H1 (cell line): Measurements from ENCODE around the gene RAB5A. TPM values are rescaled to one million over a fixed set of nuclear protein-coding genes. Genes with fewer than 3 reads are reported as not detected.
A peak's percentile ranks its signal among the peaks of the same experiment; 100 is the strongest.

Source experiments
- CTCF ChIA-PET: fragments of 300-600 bp; sonication (Branson Sonifier 250); formaldehyde crosslinking; loops from one replicate; lab custom pipeline; 2021; ENCODE audit not compliant: partially characterized antibody; lab: Charles Lee
- POLR2A ChIA-PET: fragments of 300-600 bp; sonication (Branson Sonifier 250); formaldehyde crosslinking; loops from one replicate; lab custom pipeline; 2021; ENCODE audit warnings: inconsistent platforms; ENCODE audit not compliant: partially characterized antibody; lab: Charles Lee
- DNase-seq, 2 experiments: peaks; one replicate each; pipeline versions ENCODE4 v3.0.0 to v3.0.0-alpha.2; 2010 to 2022; ENCODE audit warnings: low spot score in 2 of 2, low read depth in 1 of 2, mixed read lengths in 1 of 2
- FAIRE-seq: peaks from 2 replicates; lab custom pipeline; 2011; peaks lifted over from hg19 to GRCh38; lab: Jason Lieb, UNC
- H2AFZ ChIP-seq: 2 replicates; pipeline ENCODE4 v1.8.1; 2012; ENCODE audit warnings: low read length, inconsistent platforms
- H2AK5ac ChIP-seq: 2 replicates; pipeline ENCODE4 v1.6.1; 2013; ENCODE audit warnings: low read depth, low read length
- H2BK120ac ChIP-seq: replicated peaks from 2 replicates; pipeline ENCODE3; 2013; ENCODE audit warnings: low read depth, low read length, inconsistent platforms
- H2BK12ac ChIP-seq: 2 replicates; pipeline ENCODE4 v1.6.1; 2013; ENCODE audit warnings: low read depth, low read length
- H2BK15ac ChIP-seq: 2 replicates; pipeline ENCODE4 v1.6.1; 2013; ENCODE audit warnings: low read length
- H2BK20ac ChIP-seq: 2 replicates; pipeline ENCODE4 v1.6.1; 2013; ENCODE audit warnings: low read length
- H2BK5ac ChIP-seq: 2 replicates; pipeline ENCODE4 v1.6.1; 2013; ENCODE audit warnings: low read depth, low read length
- H3K14ac ChIP-seq: 2 replicates; pipeline ENCODE4 v1.6.1; 2013; ENCODE audit warnings: inconsistent platforms; ENCODE audit not compliant: insufficient read length
- H3K18ac ChIP-seq: 2 replicates; pipeline ENCODE4 v1.6.1; 2013; ENCODE audit warnings: low read length; ENCODE audit errors: extremely low read depth
- H3K23ac ChIP-seq: 2 replicates; pipeline ENCODE4 v1.6.1; 2013; ENCODE audit warnings: inconsistent platforms; ENCODE audit not compliant: insufficient read length
- H3K23me2 ChIP-seq: 2 replicates; pipeline ENCODE4 v1.6.1; 2013; ENCODE audit warnings: low read depth, low read length
- H3K27ac ChIP-seq: 2 replicates; pipeline ENCODE4 v1.6.1; 2011; ENCODE audit warnings: low read depth, low read length, inconsistent platforms
- H3K27me3 ChIP-seq, 4 experiments: replicated peaks in 1 of 4; 1 replicate in 1 of 4; 2 replicates in 3 of 4; pipeline versions ENCODE4 v1.6.1 to v1.8.1; 2011 to 2013; ENCODE audit warnings: low read length in 3 of 4, mild to moderate bottlenecking in 3 of 4, inconsistent platforms in 2 of 4, mixed read lengths in 2 of 4, moderate library complexity in 1 of 4; ENCODE audit not compliant: control insufficient read depth in 3 of 4, insufficient read depth in 3 of 4; ENCODE audit errors: extremely low read depth in 1 of 4
- H3K36me3 ChIP-seq, 4 experiments: 2 replicates each; pipeline versions ENCODE4 v1.6.1 to v1.8.1; 2011 to 2013; ENCODE audit warnings: mild to moderate bottlenecking in 4 of 4, low read length in 3 of 4, moderate library complexity in 2 of 4, control low read depth in 1 of 4, inconsistent platforms in 1 of 4; ENCODE audit not compliant: insufficient read depth in 4 of 4, control insufficient read depth in 2 of 4
- H3K4ac ChIP-seq: replicated peaks from 2 replicates; pipeline ENCODE3; 2013; ENCODE audit warnings: low read length, low read depth, mixed read lengths, inconsistent platforms; ENCODE audit not compliant: insufficient read length
- H3K4me1 ChIP-seq, 4 experiments: replicated peaks in 1 of 4; 1 replicate in 1 of 4; 2 replicates in 3 of 4; pipeline versions ENCODE4 v1.6.1 to v1.8.1; 2011 to 2013; ENCODE audit warnings: low read length in 3 of 4, inconsistent platforms in 2 of 4, mixed read lengths in 1 of 4; ENCODE audit not compliant: insufficient read depth in 4 of 4, control insufficient read depth in 3 of 4
- H3K4me2 ChIP-seq, 2 experiments: 2 replicates each; pipeline versions ENCODE4 v1.6.1 to v1.8.1; 2011 to 2013; ENCODE audit warnings: low read depth in 2 of 2, low read length in 2 of 2, control low read depth in 1 of 2, inconsistent platforms in 1 of 2, mild to moderate bottlenecking in 1 of 2; ENCODE audit not compliant: insufficient read depth in 1 of 2
- H3K4me3 ChIP-seq, 4 experiments: fragments of 200-600, 300-600 bp in 1 of 4; sonication (generic), shearing (Covaris generic), sonication (Bioruptor Twin) in 1 of 4; 2 replicates each; pipeline versions ENCODE4 v1.5.1 to v1.8.1; 2011 to 2016; ENCODE audit warnings: low read length in 4 of 4, low read depth in 3 of 4, control low read depth in 2 of 4, inconsistent platforms in 2 of 4, mild to moderate bottlenecking in 2 of 4, mixed read lengths in 1 of 4, moderate library complexity in 1 of 4; ENCODE audit not compliant: insufficient read depth in 2 of 4; ENCODE audit errors: extremely low read depth in 1 of 4
- H3K56ac ChIP-seq: replicated peaks from 2 replicates; pipeline ENCODE3; 2013; ENCODE audit warnings: low read depth, mild to moderate bottlenecking, mixed read lengths, low read length, inconsistent platforms; ENCODE audit not compliant: insufficient read length
- H3K79me1 ChIP-seq: 2 replicates; pipeline ENCODE4 v1.6.1; 2013; ENCODE audit warnings: low read depth, low read length, control low read depth
- H3K79me2 ChIP-seq, 2 experiments: 2 replicates each; pipeline versions ENCODE4 v1.6.1 to v1.8.1; 2012 to 2013; ENCODE audit warnings: low read length in 2 of 2, mild to moderate bottlenecking in 2 of 2, inconsistent platforms in 1 of 2; ENCODE audit not compliant: insufficient read depth in 2 of 2, control insufficient read depth in 1 of 2
- H3K9ac ChIP-seq, 4 experiments: replicated peaks in 1 of 4; 1 replicate in 1 of 4; 2 replicates in 3 of 4; pipeline versions ENCODE4 v1.6.1 to v1.8.1; 2011 to 2013; ENCODE audit warnings: low read depth in 3 of 4, low read length in 3 of 4, control low read depth in 2 of 4, mild to moderate bottlenecking in 2 of 4, moderate library complexity in 2 of 4, inconsistent platforms in 1 of 4; ENCODE audit errors: extremely low read depth in 1 of 4
- H3K9me3 ChIP-seq, 2 experiments: 2 replicates each; pipeline versions ENCODE4 v1.6.1 to v1.8.1; 2012 to 2013; ENCODE audit warnings: mild to moderate bottlenecking in 2 of 2, moderate library complexity in 2 of 2, control low read depth in 1 of 2, inconsistent platforms in 1 of 2, low read depth in 1 of 2, low read length in 1 of 2, mixed read lengths in 1 of 2; ENCODE audit not compliant: insufficient read depth in 2 of 2
- H4K20me1 ChIP-seq, 2 experiments: replicated peaks in 1 of 2; 2 replicates each; pipeline versions ENCODE3 to v1.8.1; 2011 to 2013; ENCODE audit warnings: inconsistent platforms in 2 of 2, low read length in 2 of 2, mild to moderate bottlenecking in 1 of 2; ENCODE audit not compliant: insufficient read depth in 2 of 2, control insufficient read depth in 1 of 2
- H4K5ac ChIP-seq: 2 replicates; pipeline ENCODE4 v1.6.1; 2013; ENCODE audit warnings: low read length, low read depth, mixed read lengths, inconsistent platforms; ENCODE audit not compliant: insufficient read length
- H4K8ac ChIP-seq: 2 replicates; pipeline ENCODE4 v1.8.0; 2013; ENCODE audit warnings: mild to moderate bottlenecking, moderate library complexity, low read length, inconsistent platforms; ENCODE audit not compliant: insufficient read depth; ENCODE audit errors: extremely low read depth
- H4K91ac ChIP-seq: replicated peaks from 2 replicates; pipeline ENCODE3; 2013; ENCODE audit warnings: low read length, mixed read lengths, inconsistent platforms; ENCODE audit not compliant: insufficient read length
- CBX5 ChIP-seq: fragments of 300-800, 300-1000 bp; sonication (generic); IDR thresholded peaks from 2 replicates; pipeline ENCODE4 v1.7.1; 2016; ENCODE audit warnings: antibody characterized with exemption, low read length, low read depth
- CREB1 ChIP-seq: IDR thresholded peaks from 2 replicates; pipeline ENCODE4 v1.6.1; 2012; ENCODE audit warnings: inconsistent platforms
- GABPA ChIP-seq: IDR thresholded peaks from 2 replicates; pipeline ENCODE4 v1.6.1; 2011; ENCODE audit warnings: mild to moderate bottlenecking, low read length, moderate library complexity, borderline replicate concordance; ENCODE audit not compliant: insufficient read depth
- RBBP5 ChIP-seq: IDR thresholded peaks from 2 replicates; pipeline ENCODE4 v1.7.1; 2012; ENCODE audit warnings: low read depth, mild to moderate bottlenecking, inconsistent platforms, low read length, moderate library complexity, borderline replicate concordance
- RFX5 ChIP-seq: IDR thresholded peaks from 2 replicates; pipeline ENCODE4 v1.6.1; 2011; ENCODE audit warnings: low read depth, low read length, improper control_type of control experiment, borderline replicate concordance
- SRF ChIP-seq: IDR thresholded peaks from 2 replicates; pipeline ENCODE4 v1.6.1; 2011; ENCODE audit warnings: mild to moderate bottlenecking, low read depth, low read length, moderate library complexity
- TBP ChIP-seq: IDR thresholded peaks from 2 replicates; pipeline ENCODE4 v1.6.1; 2011; ENCODE audit warnings: low read depth, low read length, improper control_type of control experiment
- TCF12 ChIP-seq: IDR thresholded peaks from 2 replicates; pipeline ENCODE4 v1.6.1; 2011; ENCODE audit warnings: low read depth, mild to moderate bottlenecking, low read length
- USF2 ChIP-seq: IDR thresholded peaks from 2 replicates; pipeline ENCODE4 v1.6.1; 2011; ENCODE audit warnings: low read length, improper control_type of control experiment
- YY1 ChIP-seq: IDR thresholded peaks from 2 replicates; pipeline ENCODE4 v1.6.1; 2011; ENCODE audit warnings: low read depth, mild to moderate bottlenecking, low read length
- WGBS, 2 experiments: shearing (Covaris generic) in 1 of 2; methylation state at CpG; one replicate each; pipeline versions ENCODE4 v1.1.6 to v1.1.7; 2013 to 2015; ENCODE audit warnings: low lambda C conversion rate in 2 of 2, mixed read lengths in 2 of 2, inconsistent platforms in 1 of 2, low coverage in 1 of 2, missing lambda C conversion rate in 1 of 2; ENCODE audit not compliant: insufficient replicate concordance in 2 of 2, insufficient coverage in 1 of 2, insufficient read length in 1 of 2; ENCODE audit errors: extremely low coverage in 1 of 2, missing lambda C conversion rate in 1 of 2; 5-methylcytosine and 5-hydroxymethylcytosine counted together
- polyA plus RNA-seq, 7 experiments: library from polyadenylated mRNA; depleted of rRNA in 3 of 7; stranded (reverse) in 5 of 7; unstranded in 2 of 7; fragments of >200 nt in 5 of 7; fragments of 200-250 nt in 2 of 7; gene quantifications; 1 replicate in 5 of 7; 2 replicates in 1 of 7; 4 replicates in 1 of 7; pipeline versions ENCODE4 v1.2.1 to v1.2.3, GENCODE V29; 2011 to 2013; ENCODE audit warnings: missing spikeins in 2 of 7, mixed read lengths in 2 of 7
- total RNA-seq: library from RNA; stranded (reverse); fragmentation: NEBNext Ultra II Directional; extraction: Animal tissue kit (Norgen Biotek cat#: 25700); gene quantifications from 2 replicates; pipeline ENCODE4 v1.2.1, GENCODE V29; 2021

RAB5A gene
- total and polyA plus RNA-seq, 2 of the 8 experiments (the other 6 are each of a cell fraction or from before 2014, with no cell fraction given): 22.4 to 77.7 TPM

DNA sequence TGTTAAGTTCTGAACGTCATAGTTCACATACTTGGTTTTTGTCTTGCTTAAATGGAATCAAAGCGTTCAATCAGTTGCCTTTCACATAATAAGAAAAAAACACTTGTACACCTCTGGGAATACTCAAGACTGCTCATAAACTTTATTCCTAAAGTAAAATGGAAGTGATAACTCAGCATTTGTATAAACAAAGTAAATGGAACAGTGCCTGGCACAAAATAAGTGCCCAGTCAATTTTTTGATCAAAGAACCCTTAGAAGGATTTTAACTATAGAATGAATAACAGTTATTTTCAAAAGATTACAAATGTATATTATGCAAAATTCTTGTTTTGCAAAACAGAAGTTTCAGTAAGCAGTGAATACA is 1.3 kb downstream of the RAB5A start:
- peak overlapping the region in 3 of 4 experiments; percentile 84 to 87 (median 86); a peak in 3 of 7 replicates for H3K9ac ChIP-seq
- peaks cover 3 to 24% (median 11%) of the 10 kb centered on the region in 4 experiments; a peak in 7 of 8 replicates for H3K36me3 ChIP-seq
- FAIRE-seq: no peak
- 3% methylated on average over 2 of the region's 2 CpGs; no CpG with 5 or more reads in 1 of the 2 experiments for WGBS, 2 experiments
- H2BK20ac ChIP-seq: no peak overlapping the region
- H3K4me3 ChIP-seq: peak overlapping the region; percentile 95 to 99 (median 96)
- H3K14ac ChIP-seq: no peak overlapping the region
- H3K9me3 ChIP-seq: no peaks in the 10 kb centered on the region
- H3K4me1 ChIP-seq: peaks cover 3 to 5% (median 5%) of the 10 kb centered on the region in 4 experiments
- H3K27ac ChIP-seq: no peak overlapping the region
- no peak overlapping the region for H3K4ac ChIP-seq
- H3K18ac ChIP-seq: no peak overlapping the region
- H3K56ac ChIP-seq: no peak overlapping the region
- H2BK5ac ChIP-seq: no peak overlapping the region
- H2AK5ac ChIP-seq: no peak overlapping the region
- H2BK15ac ChIP-seq: no peak overlapping the region
- peaks cover 24 to 58% of the 10 kb centered on the region in 2 experiments for H3K79me2 ChIP-seq
- H3K23me2 ChIP-seq: no peaks in the 10 kb centered on the region; the same call in 1 of the 2 replicates
- DNase-seq: no peak
- no peak overlapping the region for H2BK120ac ChIP-seq
- H4K5ac ChIP-seq: no peak overlapping the region
- peak overlapping the region; percentile 70 to 84 for H3K4me2 ChIP-seq
- H4K20me1 ChIP-seq: peaks cover 2% of the 10 kb centered on the region in 2 experiments
- CTCF ChIA-PET: interaction anchor here (0.6 to 1.2 kb wide), 3 partner anchors 12 to 38 kb away, joined by 3 to 7 read pairs (median 3); no protein-coding TSS in a partner anchor
- H4K8ac ChIP-seq: no peak overlapping the region
- 0 out of 2 replicates have a peak, but pooled peaks cover 3% of the 10 kb centered on the region for H3K79me1 ChIP-seq
- no peaks in the 10 kb centered on the region for H3K27me3 ChIP-seq
- no peak overlapping the region for H2BK12ac ChIP-seq
- H2AFZ ChIP-seq: no peak overlapping the region
- no peak overlapping the region for H3K23ac ChIP-seq
- H4K91ac ChIP-seq: no peak overlapping the region
- TF ChIP-seq SRF (no peak), RFX5 (no peak), YY1 (no peak), GABPA (no peak), CREB1 (no peak), RBBP5 (no peak), USF2 (no peak), TCF12 (no peak), CBX5 (no peak), TBP (no peak)
- POLR2A ChIA-PET: interaction anchor here (0.6 to 1.8 kb wide), 7 partner anchors 10 to 231 kb away, joined by 3 to 13 read pairs (median 3); no protein-coding TSS in a partner anchor
